ENCODE data around the gene GTF2F1.
"Not testable (repeated sequence)": the region's sequence is repeated elsewhere in the genome, so short reads cannot be mapped to it uniquely, and the experiment has no call there.

Gene GTF2F1

GRCh38 chr19:6393074-6393982 lies at the start of gene GTF2F1:
GTF2F1 (minus strand) TSS chr19:6393164; CDS start chr19:6392995, 169 bp downstream.
- DNase-seq (ENCODE audit: low spot score) = peak; percentile 94

GRCh38 chr19:6442087-6442688 lies 49.2 kb upstream of the GTF2F1 start:
- no peak for DNase-seq (ENCODE audit: low spot score)

- DNase-seq (ENCODE audit: low spot score) = no peak
Observed at GRCh38 chr19:6440905-6441304, 47.9 kb upstream of the GTF2F1 start.

GRCh38 chr19:6439743-6440142 lies 46.8 kb upstream of the GTF2F1 start:
- DNase-seq (ENCODE audit: low spot score) = no peak

- no peak for DNase-seq (ENCODE audit: low spot score)
Observed at GRCh38 chr19:6433663-6434062, 40.7 kb upstream of the GTF2F1 start, which contains the start of gene SLC25A41. SLC25A41 (minus strand) TSS chr19:6433763; CDS start chr19:6433693, 70 bp downstream.

GRCh38 chr19:6433165-6433564 lies 40.2 kb upstream of the GTF2F1 start:
- DNase-seq (ENCODE audit: low spot score) = no peak

- no peak for DNase-seq (ENCODE audit: low spot score)
Observed at GRCh38 chr19:6431891-6432290, 38.9 kb upstream of the GTF2F1 start.

- no peak for DNase-seq (ENCODE audit: low spot score)
Observed at GRCh38 chr19:6429419-6430221, 36.7 kb upstream of the GTF2F1 start.

GRCh38 chr19:6428692-6429418 lies 35.9 kb upstream of the GTF2F1 start:
- DNase-seq (ENCODE audit: low spot score) = not testable (repeated sequence)

GRCh38 chr19:6427131-6427530 lies 34.2 kb upstream of the GTF2F1 start:
- DNase-seq (ENCODE audit: low spot score) = no peak

GRCh38 chr19:6425732-6426620 lies 33.0 kb upstream of the GTF2F1 start:
- DNase-seq (ENCODE audit: low spot score) = no peak

GRCh38 chr19:6424939-6425731 lies 32.2 kb upstream of the GTF2F1 start:
- DNase-seq (ENCODE audit: low spot score) = peak; percentile 100

GRCh38 chr19:6424195-6424938 lies 31.4 kb upstream of the GTF2F1 start, which contains the start of gene KHSRP:
KHSRP (minus strand) TSS chr19:6424811; CDS start chr19:6424701, 110 bp downstream.
- no peak for DNase-seq (ENCODE audit: low spot score)

- no peak for DNase-seq (ENCODE audit: low spot score)
Observed at GRCh38 chr19:6423499-6424194, 30.7 kb upstream of the GTF2F1 start.

- no peak for DNase-seq (ENCODE audit: low spot score)
Observed at GRCh38 chr19:6421075-6422014, 28.4 kb upstream of the GTF2F1 start.

- DNase-seq (ENCODE audit: low spot score) = no peak
Observed at GRCh38 chr19:6418562-6418932, 25.6 kb upstream of the GTF2F1 start.
